HepG2 (cell line): Measurements from ENCODE around the gene CLEC3A. TPM values are rescaled to one million over a fixed set of nuclear protein-coding genes. Genes with fewer than 3 reads are reported as not detected.

Experiments
- CBX2 ChIP-seq, 2 experiments: fragments of 200-600 bp in 1 of 2; sonication (generic); formaldehyde crosslinking in 1 of 2; IDR thresholded peaks; 2 replicates each; pipeline versions ENCODE4 v1.7.0 to v1.8.1; 2018 to 2022; ENCODE audit warnings: low read depth in 2 of 2, low read length in 1 of 2, mild to moderate bottlenecking in 1 of 2, missing genetic modification reagents in 1 of 2
- EHMT2 ChIP-seq: fragments of 200-600 bp; sonication (generic); IDR thresholded peaks from 2 replicates; pipeline ENCODE4 v1.7.0; 2017; ENCODE audit warnings: antibody characterized with exemption, low read depth, low read length, borderline replicate concordance
- GFI1 ChIP-seq: sonication (generic); formaldehyde crosslinking; IDR thresholded peaks from 2 replicates; pipeline ENCODE4 v1.5.0; 2020; ENCODE audit warnings: missing genetic modification reagents, mild to moderate bottlenecking, borderline replicate concordance
- KAT8 ChIP-seq: IDR thresholded peaks from 2 replicates; pipeline ENCODE4 v1.6.1; 2016; ENCODE audit warnings: missing genetic modification reagents, missing compliant biosample characterization
- KLF12 ChIP-seq: sonication (generic); formaldehyde crosslinking; IDR thresholded peaks from 2 replicates; pipeline ENCODE4 v1.4.0; 2020; ENCODE audit warnings: missing genetic modification reagents, borderline replicate concordance
- MED1 ChIP-seq: sonication (generic); formaldehyde crosslinking; IDR thresholded peaks from 2 replicates; pipeline ENCODE4 v1.4.0; 2020; ENCODE audit warnings: missing genetic modification reagents
- NRL ChIP-seq: sonication (generic); formaldehyde crosslinking; IDR thresholded peaks from 2 replicates; pipeline ENCODE4 v1.5.0; 2020; ENCODE audit warnings: missing genetic modification reagents, mild to moderate bottlenecking, moderate library complexity, borderline replicate concordance
- PLRG1 ChIP-seq: fragments of 450-650 bp; conservative IDR thresholded peaks from 2 replicates; pipeline ENCODE4 v1.6.1; 2016
- RBM39 ChIP-seq: fragments of 200-400 bp; formaldehyde crosslinking; IDR thresholded peaks from one replicate; pipeline ENCODE4 v1.6.1; 2018; ENCODE audit warnings: antibody characterized with exemption, mild to moderate bottlenecking, low read depth, low read length; ENCODE audit not compliant: poor library complexity, severe bottlenecking
- SKI ChIP-seq: fragments of 450-650 bp; IDR thresholded peaks from one replicate; pipeline ENCODE4 v1.6.1; 2018; ENCODE audit warnings: mild to moderate bottlenecking; ENCODE audit not compliant: partially characterized antibody
- TARDBP ChIP-seq: sonication (generic); formaldehyde crosslinking; IDR thresholded peaks from 2 replicates; pipeline ENCODE4 v1.8.0; 2022; ENCODE audit warnings: mild to moderate bottlenecking, missing genetic modification reagents
- YEATS2 ChIP-seq: sonication (generic); formaldehyde crosslinking; IDR thresholded peaks from 2 replicates; pipeline ENCODE4 v1.4.0; 2020; ENCODE audit warnings: missing genetic modification reagents, borderline replicate concordance
- ZMYM2 ChIP-seq: sonication (generic); formaldehyde crosslinking; IDR thresholded peaks from 2 replicates; pipeline ENCODE4 v1.8.0; 2022; ENCODE audit warnings: mild to moderate bottlenecking, missing genetic modification reagents
- ZNF12 ChIP-seq: sonication (generic); formaldehyde crosslinking; IDR thresholded peaks from 2 replicates; pipeline ENCODE4 v1.5.0; 2020; ENCODE audit warnings: missing genetic modification reagents
- ZNF234 ChIP-seq: sonication (generic); formaldehyde crosslinking; conservative IDR thresholded peaks from 2 replicates; pipeline ENCODE4 v1.5.1; 2020; ENCODE audit warnings: mild to moderate bottlenecking, missing genetic modification reagents
- ZNF530 ChIP-seq: sonication (generic); formaldehyde crosslinking; IDR thresholded peaks from 2 replicates; pipeline ENCODE4 v1.5.0; 2020; ENCODE audit warnings: low read depth, mild to moderate bottlenecking, missing genetic modification reagents
- ZNF780A ChIP-seq: sonication (generic); formaldehyde crosslinking; IDR thresholded peaks from 2 replicates; pipeline ENCODE4 v1.8.0; 2022; ENCODE audit warnings: mild to moderate bottlenecking, missing genetic modification reagents, moderate library complexity
- ZSCAN21 ChIP-seq: sonication (generic); formaldehyde crosslinking; IDR thresholded peaks from 2 replicates; pipeline ENCODE4 v1.8.0; 2022; ENCODE audit warnings: mild to moderate bottlenecking, missing genetic modification reagents, moderate library complexity, borderline replicate concordance
- ZSCAN22 ChIP-seq: sonication (generic); formaldehyde crosslinking; IDR thresholded peaks from 2 replicates; pipeline ENCODE4 v1.4.0; 2020; ENCODE audit warnings: mild to moderate bottlenecking, missing genetic modification reagents
- polyA plus RNA-seq, 8 experiments: library from polyadenylated mRNA; depleted of rRNA in 3 of 8; stranded (reverse) in 7 of 8; unstranded in 1 of 8; fragments of >200 nt; fragmentation: Illumina TruSeq in 4 of 8; extraction: Trizol in 4 of 8; gene quantifications; 2 replicates each; pipeline versions ENCODE4 v1.2.1 to v1.2.3, GENCODE V29; 2011 to 2016; ENCODE audit warnings: low read depth in 4 of 8, missing spikeins in 1 of 8, mixed read lengths in 1 of 8; ENCODE audit not compliant: insufficient read depth in 1 of 8
- total RNA-seq, 5 experiments: library from RNA; depleted of rRNA; stranded (reverse); fragments of >200 nt; fragmentation: Illumina TruSeq; extraction: Trizol; gene quantifications; 2 replicates each; pipeline ENCODE4 v1.2.3, GENCODE V29; 2016; ENCODE audit warnings: low read depth in 1 of 5
- TF ChIP-seq, protein P1 (sequence below): IDR thresholded peaks from 2 replicates; pipeline ENCODE4 v1.6.1; 2016; ENCODE audit warnings: control low read depth
- TF ChIP-seq, protein P2 (sequence below): conservative IDR thresholded peaks from 2 replicates; pipeline ENCODE4 v1.6.1; 2018; ENCODE audit warnings: missing genetic modification reagents
- TF ChIP-seq, protein P3 (sequence below): sonication (generic); formaldehyde crosslinking; IDR thresholded peaks from 2 replicates; pipeline ENCODE4 v1.4.0; 2020; ENCODE audit warnings: mild to moderate bottlenecking, low read depth, missing genetic modification reagents
- TF ChIP-seq, protein P4 (sequence below): IDR thresholded peaks from 2 replicates; pipeline ENCODE4 v1.6.1; 2016
- TF ChIP-seq, protein P5 (sequence below): sonication (generic); formaldehyde crosslinking; IDR thresholded peaks from 2 replicates; pipeline ENCODE4 v1.8.1; 2023; ENCODE audit warnings: missing genetic modification reagents, mild to moderate bottlenecking, borderline replicate concordance

Gene CLEC3A
- total and polyA plus RNA-seq, 2 of the 13 experiments (the other 11 are each of a cell fraction or from before 2014, with no cell fraction given): not detected

DNA sequence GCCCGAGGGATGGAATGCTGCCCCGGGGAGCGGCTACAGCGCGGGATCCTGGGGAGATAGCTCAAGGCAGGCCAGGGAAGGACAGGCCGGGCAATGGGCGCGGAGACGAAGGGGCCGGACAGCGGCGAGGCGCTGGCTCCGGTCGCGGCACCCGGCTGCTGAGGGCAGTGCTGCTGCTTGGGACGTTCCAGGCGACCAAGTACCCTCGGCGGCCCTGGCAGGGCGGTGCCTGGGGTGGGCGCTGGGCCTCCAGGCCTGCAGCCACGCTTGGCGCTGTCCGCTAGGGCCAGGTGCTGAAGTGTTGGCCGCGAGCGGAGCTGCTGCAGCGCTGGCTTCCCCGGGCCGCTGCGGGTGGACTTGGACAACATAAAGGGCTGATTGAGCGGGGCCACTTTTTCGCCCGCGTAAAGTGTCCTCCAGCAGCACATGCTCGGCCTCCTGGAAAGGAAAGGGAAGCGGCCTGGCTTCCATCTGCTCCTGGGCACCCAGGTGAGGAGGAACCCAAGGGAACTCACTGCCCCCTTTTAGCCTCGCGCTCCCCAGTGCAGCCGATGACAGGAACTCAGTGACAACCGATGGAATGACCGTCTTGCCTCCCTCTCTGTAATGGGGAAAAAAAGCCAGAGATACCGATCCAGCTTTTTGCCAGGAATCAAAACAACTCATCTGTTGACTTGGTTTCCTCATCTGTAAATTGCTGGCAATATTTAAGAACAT is 23.7 kb downstream of the CLEC3A start (continued):
- TF ChIP-seq ZNF234 (CRISPR knock-in tag): peak; percentile 99
- TF ChIP-seq, protein P1, sequence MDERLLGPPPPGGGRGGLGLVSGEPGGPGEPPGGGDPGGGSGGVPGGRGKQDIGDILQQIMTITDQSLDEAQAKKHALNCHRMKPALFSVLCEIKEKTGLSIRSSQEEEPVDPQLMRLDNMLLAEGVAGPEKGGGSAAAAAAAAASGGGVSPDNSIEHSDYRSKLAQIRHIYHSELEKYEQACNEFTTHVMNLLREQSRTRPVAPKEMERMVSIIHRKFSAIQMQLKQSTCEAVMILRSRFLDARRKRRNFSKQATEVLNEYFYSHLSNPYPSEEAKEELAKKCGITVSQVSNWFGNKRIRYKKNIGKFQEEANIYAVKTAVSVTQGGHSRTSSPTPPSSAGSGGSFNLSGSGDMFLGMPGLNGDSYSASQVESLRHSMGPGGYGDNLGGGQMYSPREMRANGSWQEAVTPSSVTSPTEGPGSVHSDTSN (CRISPR knock-in tag): no peak
- TF ChIP-seq RBM39: no peak
- TF ChIP-seq, protein P2, sequence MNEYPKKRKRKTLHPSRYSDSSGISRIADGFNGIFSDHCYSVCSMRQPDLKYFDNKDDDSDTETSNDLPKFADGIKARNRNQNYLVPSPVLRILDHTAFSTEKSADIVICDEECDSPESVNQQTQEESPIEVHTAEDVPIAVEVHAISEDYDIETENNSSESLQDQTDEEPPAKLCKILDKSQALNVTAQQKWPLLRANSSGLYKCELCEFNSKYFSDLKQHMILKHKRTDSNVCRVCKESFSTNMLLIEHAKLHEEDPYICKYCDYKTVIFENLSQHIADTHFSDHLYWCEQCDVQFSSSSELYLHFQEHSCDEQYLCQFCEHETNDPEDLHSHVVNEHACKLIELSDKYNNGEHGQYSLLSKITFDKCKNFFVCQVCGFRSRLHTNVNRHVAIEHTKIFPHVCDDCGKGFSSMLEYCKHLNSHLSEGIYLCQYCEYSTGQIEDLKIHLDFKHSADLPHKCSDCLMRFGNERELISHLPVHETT (CRISPR knock-in tag): 0 out of 2 replicates have a peak, but pooled peaks have one; percentile 72
- TF ChIP-seq, protein P3, sequence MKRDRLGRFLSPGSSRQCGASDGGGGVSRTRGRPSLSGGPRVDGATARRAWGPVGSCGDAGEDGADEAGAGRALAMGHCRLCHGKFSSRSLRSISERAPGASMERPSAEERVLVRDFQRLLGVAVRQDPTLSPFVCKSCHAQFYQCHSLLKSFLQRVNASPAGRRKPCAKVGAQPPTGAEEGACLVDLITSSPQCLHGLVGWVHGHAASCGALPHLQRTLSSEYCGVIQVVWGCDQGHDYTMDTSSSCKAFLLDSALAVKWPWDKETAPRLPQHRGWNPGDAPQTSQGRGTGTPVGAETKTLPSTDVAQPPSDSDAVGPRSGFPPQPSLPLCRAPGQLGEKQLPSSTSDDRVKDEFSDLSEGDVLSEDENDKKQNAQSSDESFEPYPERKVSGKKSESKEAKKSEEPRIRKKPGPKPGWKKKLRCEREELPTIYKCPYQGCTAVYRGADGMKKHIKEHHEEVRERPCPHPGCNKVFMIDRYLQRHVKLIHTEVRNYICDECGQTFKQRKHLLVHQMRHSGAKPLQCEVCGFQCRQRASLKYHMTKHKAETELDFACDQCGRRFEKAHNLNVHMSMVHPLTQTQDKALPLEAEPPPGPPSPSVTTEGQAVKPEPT: peak; percentile 97
- TF ChIP-seq CBX2 (IDR thresholded peaks at IDR 0.05; ENCODE audit: low read depth, low read length): no peak
- TF ChIP-seq CBX2 (CRISPR knock-in tag; IDR thresholded peaks at IDR 0.05; ENCODE audit: low read depth): peak; percentile 98; the same call in 1 of the 2 replicates
- TF ChIP-seq, protein P4, sequence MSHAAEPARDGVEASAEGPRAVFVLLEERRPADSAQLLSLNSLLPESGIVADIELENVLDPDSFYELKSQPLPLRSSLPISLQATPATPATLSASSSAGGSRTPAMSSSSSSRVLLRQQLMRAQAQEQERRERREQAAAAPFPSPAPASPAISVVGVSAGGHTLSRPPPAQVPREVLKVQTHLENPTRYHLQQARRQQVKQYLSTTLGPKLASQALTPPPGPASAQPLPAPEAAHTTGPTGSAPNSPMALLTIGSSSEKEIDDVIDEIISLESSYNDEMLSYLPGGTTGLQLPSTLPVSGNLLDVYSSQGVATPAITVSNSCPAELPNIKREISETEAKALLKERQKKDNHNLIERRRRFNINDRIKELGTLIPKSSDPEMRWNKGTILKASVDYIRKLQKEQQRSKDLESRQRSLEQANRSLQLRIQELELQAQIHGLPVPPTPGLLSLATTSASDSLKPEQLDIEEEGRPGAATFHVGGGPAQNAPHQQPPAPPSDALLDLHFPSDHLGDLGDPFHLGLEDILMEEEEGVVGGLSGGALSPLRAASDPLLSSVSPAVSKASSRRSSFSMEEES (CRISPR knock-in tag): peak; percentile 91
- TF ChIP-seq ZNF12 (CRISPR knock-in tag): peak; percentile 94
- TF ChIP-seq GFI1 (CRISPR knock-in tag): peak; percentile 51; the same call in 1 of the 2 replicates
- peak; percentile 99 for TF ChIP-seq ZSCAN21 (CRISPR knock-in tag)
- TF ChIP-seq ZNF780A: peak; percentile 97; the same call in 1 of the 2 replicates
- no peak for TF ChIP-seq SKI
- peak; percentile 71 for TF ChIP-seq ZMYM2
- no peak for TF ChIP-seq PLRG1
- peak; percentile 98 for TF ChIP-seq ZNF530 (CRISPR knock-in tag)
- peak; percentile 89 for TF ChIP-seq MED1 (CRISPR knock-in tag)
- TF ChIP-seq NRL (CRISPR knock-in tag): peak; percentile 97
- peak; percentile 57; the same call in 1 of the 2 replicates for TF ChIP-seq ZSCAN22 (CRISPR knock-in tag)
- peak; percentile 90 for TF ChIP-seq TARDBP
- TF ChIP-seq, protein P5, sequence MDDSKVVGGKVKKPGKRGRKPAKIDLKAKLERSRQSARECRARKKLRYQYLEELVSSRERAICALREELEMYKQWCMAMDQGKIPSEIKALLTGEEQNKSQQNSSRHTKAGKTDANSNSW (CRISPR knock-in tag): no peak; the same call in 1 of the 2 replicates
- TF ChIP-seq KLF12 (CRISPR knock-in tag): peak; percentile 99
- peak; percentile 78; the same call in 1 of the 2 replicates for TF ChIP-seq YEATS2 (CRISPR knock-in tag)
- peak; percentile 93 for TF ChIP-seq EHMT2
- TF ChIP-seq KAT8 (CRISPR knock-in tag): peak; percentile 77
